Left cardiac atrium (tissue), 4 donors: ENCODE results near the gene ETV6. TPM values are rescaled to one million over a fixed set of nuclear protein-coding genes. Genes with fewer than 3 reads are reported as not detected.

Experiments used
- ATAC-seq, 2 donors: fragments of 200-7000 bp; cut with Tn5 transposase; one replicate each; pipeline ENCODE4 v1.9.1; 2020; ENCODE audit warnings: mild to moderate bottlenecking in 2 of 2, moderate library complexity in 2 of 2
- DNase-seq: peaks from one replicate; pipeline ENCODE4 v3.0.0-alpha.2; 2020
- intact Hi-C, 2 donors: fragments of 100-400 bp; cut with DNase I; formaldehyde crosslinking; loops; one replicate each; pipeline versions ENCODE4 v1.14.1 to v1.15.1; 2022 to 2023
- total RNA-seq, 2 donors: library from RNA; stranded (reverse); fragmentation: NEBNext Ultra II Directional; extraction: Animal tissue kit (Norgen Biotek cat#: 25700); gene quantifications; one replicate each; pipeline ENCODE4 v1.2.1, GENCODE V29; 2021
- donor health status: DM: no; HTN: yes; CAD: no.
- donor health status: DM: no; HTN: yes; CAD: no; lungs with severe emphysema.
- donor health status: DM: yes; HTN: yes; CAD: no.
- donor health status: Dilated cardiomyopathy.

ETV6 gene
- total RNA-seq, 2 donors from 2014 or later = 12.1 to 20.2 TPM

- DNase-seq = no peak
- no peak for ATAC-seq
- intact Hi-C loops = no loop called here
Observed at GRCh38 chr12:11639454-11639853, 10.0 kb upstream of the ETV6 start.

- intact Hi-C loops = loop anchor here in 1 of 2 donors (5.0 kb wide), 1 partner anchor 59 kb away; no protein-coding TSS in a partner anchor
- DNase-seq = no peak
- no peak for ATAC-seq
Observed at GRCh38 chr12:11641522-11641921, 8.0 kb upstream of the ETV6 start.

- intact Hi-C loops = loop anchor here in 1 of 2 donors (5.0 kb wide), 1 partner anchor 60 kb away; no protein-coding TSS in a partner anchor
- ATAC-seq (no peak), DNase-seq (no peak)
Observed at GRCh38 chr12:11642785-11643184, 6.7 kb upstream of the ETV6 start.

GRCh38 chr12:11645391-11645790 lies 4.1 kb upstream of the ETV6 start:
- intact Hi-C loops = no loop called here
- ATAC-seq (no peak), DNase-seq (no peak)

- peak; percentile 71 for DNase-seq
- intact Hi-C loops = no loop called here
- ATAC-seq = peak; percentile 80 to 83
Observed at GRCh38 chr12:11648514-11649412, 711 bp upstream of the ETV6 start.

- DNase-seq (no peak), ATAC-seq (peak in 1 of 2 donors; percentile 10)
- intact Hi-C loops = loop anchor here in 1 of 2 donors (5.0 to 10.0 kb wide), 2 partner anchors 102 to 214 kb away; no protein-coding TSS in a partner anchor
Observed at GRCh38 chr12:11650286-11651281, 1.1 kb downstream of the ETV6 start.

GRCh38 chr12:11651381-11651780 lies 1.9 kb downstream of the ETV6 start:
- intact Hi-C loops = loop anchor here in 1 of 2 donors (5.0 to 10.0 kb wide), 2 partner anchors 101 to 213 kb away; no protein-coding TSS in a partner anchor
- no peak for ATAC-seq
- no peak for DNase-seq

GRCh38 chr12:11651785-11652184 lies 2.3 kb downstream of the ETV6 start:
- DNase-seq (no peak), ATAC-seq (no peak)
- intact Hi-C loops = loop anchor here in 1 of 2 donors (5.0 to 10.0 kb wide), 2 partner anchors 101 to 213 kb away; no protein-coding TSS in a partner anchor

GRCh38 chr12:11652351-11653040 lies 3.0 kb downstream of the ETV6 start:
- peak in 1 of 2 donors; percentile 8 for ATAC-seq
- DNase-seq = peak; percentile 29

GRCh38 chr12:11653215-11653753 lies 3.8 kb downstream of the ETV6 start:
- intact Hi-C loops = loop anchor here in 1 of 2 donors (5.0 to 10.0 kb wide), 2 partner anchors 99 to 212 kb away; no protein-coding TSS in a partner anchor
- DNase-seq (no peak), ATAC-seq (no peak)

More at GRCh38 chr12:11652351-11653040, 3.0 kb downstream of the ETV6 start:
- intact Hi-C loops = loop anchor here in 1 of 2 donors (5.0 to 10.0 kb wide), 2 partner anchors 100 to 212 kb away; no protein-coding TSS in a partner anchor

GRCh38 chr12:11654338-11654737 lies 4.9 kb downstream of the ETV6 start:
- no peak for ATAC-seq
- intact Hi-C loops = loop anchor here in 1 of 2 donors (5.0 to 10.0 kb wide), 2 partner anchors 98 to 210 kb away; no protein-coding TSS in a partner anchor
- no peak for DNase-seq

GRCh38 chr12:11654802-11655201 lies 5.3 kb downstream of the ETV6 start:
- no peak for DNase-seq
- ATAC-seq = no peak
- intact Hi-C loops = loop anchor here in 1 of 2 donors (5.0 to 10.0 kb wide), 2 partner anchors 97 to 210 kb away; no protein-coding TSS in a partner anchor

- DNase-seq (no peak), ATAC-seq (no peak)
- intact Hi-C loops = loop anchor here in 1 of 2 donors (10.0 kb wide), 1 partner anchor 209 kb away; no protein-coding TSS in a partner anchor
Observed at GRCh38 chr12:11655842-11656241, 6.4 kb downstream of the ETV6 start.

- intact Hi-C loops = loop anchor here in 1 of 2 donors (10.0 kb wide), 1 partner anchor 208 kb away; no protein-coding TSS in a partner anchor
Observed at GRCh38 chr12:11656550-11656949, 7.1 kb downstream of the ETV6 start.

GRCh38 chr12:11657511-11657910 lies 8.0 kb downstream of the ETV6 start:
- intact Hi-C loops = loop anchor here in 1 of 2 donors (10.0 kb wide), 1 partner anchor 207 kb away; no protein-coding TSS in a partner anchor
- ATAC-seq = no peak

More at GRCh38 chr12:11656550-11656949, 7.1 kb downstream of the ETV6 start:
- DNase-seq (no peak), ATAC-seq (no peak)

GRCh38 chr12:11658791-11659190 lies 9.3 kb downstream of the ETV6 start:
- ATAC-seq (no peak), DNase-seq (no peak)
- intact Hi-C loops = loop anchor here in 1 of 2 donors (10.0 kb wide), 1 partner anchor 206 kb away; no protein-coding TSS in a partner anchor

More at GRCh38 chr12:11657511-11657910, 8.0 kb downstream of the ETV6 start:
- DNase-seq = no peak

GRCh38 chr12:11660624-11661023 lies 11.2 kb downstream of the ETV6 start:
- DNase-seq (no peak), ATAC-seq (no peak)
- intact Hi-C loops = no loop called here
